PC-9 (cell line): ENCODE measurements around the gene MAGI3. TPM values are rescaled to one million over a fixed set of nuclear protein-coding genes. Genes with fewer than 3 reads are reported as not detected.

Source experiments
- BruUV-seq: library from RNA; stranded (reverse); fragments of 400-500 nt; replicated peaks from 2 replicates; lab custom pipeline; 2021; lab: Mats Ljungman, UMichigan
- CTCF ChIA-PET: fragments of 300-600 bp; sonication (Branson Sonifier 250); formaldehyde crosslinking; loops from one replicate; lab custom pipeline; 2022; ENCODE audit warnings: antibody characterized with exemption; lab: Charles Lee
- POLR2A ChIA-PET: fragments of 300-600 bp; sonication (Branson Sonifier 250); formaldehyde crosslinking; loops from one replicate; lab custom pipeline; 2022; ENCODE audit warnings: antibody characterized with exemption; ENCODE audit not compliant: unreplicated experiment; lab: Charles Lee
- DNase-seq, 2 experiments: peaks; one replicate each; pipeline versions ENCODE4 v3.0.0 to v3.0.0-alpha.2; 2015 to 2022; ENCODE audit warnings: mixed read lengths in 1 of 2
- H2AFZ ChIP-seq: fragments of 200-600 bp; sonication (generic); 2 replicates; pipeline ENCODE4 v1.8.1; 2017; ENCODE audit warnings: antibody characterized with exemption
- H3F3A ChIP-seq: fragments of 200-600 bp; sonication (generic); 2 replicates; pipeline ENCODE4 v1.8.1; 2017; ENCODE audit warnings: antibody characterized with exemption, mild to moderate bottlenecking, low read depth; ENCODE audit not compliant: insufficient read depth
- H3K27ac ChIP-seq: fragments of 200-600 bp; sonication (generic); 2 replicates; pipeline ENCODE4 v1.6.1; 2016; ENCODE audit warnings: mixed run types
- H3K27me3 ChIP-seq: fragments of 200-600 bp; sonication (generic); 2 replicates; pipeline ENCODE4 v1.6.1; 2016; ENCODE audit warnings: low read depth, mixed run types; ENCODE audit not compliant: insufficient read depth
- H3K36me3 ChIP-seq: fragments of 200-600 bp; sonication (generic); 2 replicates; pipeline ENCODE4 v1.6.1; 2016; ENCODE audit warnings: low read depth, mixed run types
- H3K4me1 ChIP-seq: fragments of 200-600 bp; sonication (generic); replicated peaks from 2 replicates; pipeline ENCODE4 v1.6.1; 2016; ENCODE audit warnings: mixed run types; ENCODE audit not compliant: insufficient read depth
- H3K4me2 ChIP-seq: fragments of 200-600 bp; sonication (generic); 2 replicates; pipeline ENCODE4 v1.6.1; 2017; ENCODE audit warnings: mixed run types
- H3K4me3 ChIP-seq: fragments of 200-600 bp; sonication (generic); 2 replicates; pipeline ENCODE4 v1.6.1; 2016; ENCODE audit warnings: mixed run types
- H3K79me2 ChIP-seq: fragments of 200-600 bp; sonication (generic); 2 replicates; pipeline ENCODE4 v1.6.1; 2017; ENCODE audit warnings: low read depth, mixed run types
- H3K9me2 ChIP-seq: fragments of 200-600 bp; sonication (generic); 2 replicates; pipeline ENCODE4 v1.8.1; 2017; ENCODE audit warnings: mild to moderate bottlenecking; ENCODE audit not compliant: insufficient read depth
- H3K9me3 ChIP-seq: fragments of 200-600 bp; sonication (generic); 2 replicates; pipeline ENCODE4 v1.8.1; 2016; ENCODE audit warnings: low read depth; ENCODE audit not compliant: insufficient read depth
- H4K20me1 ChIP-seq: fragments of 200-600 bp; sonication (generic); 2 replicates; pipeline ENCODE4 v1.8.1; 2017; ENCODE audit not compliant: insufficient read depth
- EZH2 ChIP-seq: fragments of 200-600 bp; sonication (generic); IDR thresholded peaks from 2 replicates; pipeline ENCODE4 v1.8.0; 2017; ENCODE audit warnings: antibody characterized with exemption, low read depth
- intact Hi-C: fragments of 100-400 bp; cut with micrococcal nuclease; formaldehyde crosslinking; loops from one replicate; pipeline ENCODE4 v1.10.0; 2022; ENCODE audit not compliant: unreplicated experiment
- total RNA-seq: library from RNA; stranded (reverse); gene quantifications from 2 replicates; pipeline ENCODE4 v1.2.3, GENCODE V29; 2021
- TF ChIP-seq, protein P1 (sequence below): fragments of 200-600 bp; sonication (generic); conservative IDR thresholded peaks from 2 replicates; pipeline ENCODE4 v1.6.1; 2017; ENCODE audit warnings: mixed run types, antibody characterized with exemption, mild to moderate bottlenecking, moderate library complexity

Gene MAGI3
- total RNA-seq, 1 experiment from 2014 or later: 17.3 TPM

DNA sequence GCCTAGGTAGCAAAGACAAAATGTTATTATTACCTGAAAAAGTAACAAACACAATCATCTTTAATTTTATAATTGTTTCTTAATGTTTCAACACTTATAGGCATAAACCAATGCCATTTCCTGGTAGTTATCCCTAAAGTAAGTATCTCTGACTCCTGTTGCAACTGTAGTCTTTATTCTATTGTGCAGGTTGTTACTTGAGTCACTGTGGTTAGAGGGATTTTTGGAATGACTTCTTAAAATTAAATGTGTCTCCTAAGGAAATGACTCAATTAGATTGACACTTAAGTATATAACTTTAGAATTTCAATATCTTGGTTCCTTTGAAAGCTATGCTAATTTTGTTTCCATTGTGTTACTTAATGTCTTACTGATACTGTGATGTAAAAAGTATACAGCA is 225.1 kb downstream of the MAGI3 start:
- intact Hi-C loops: no loop called here
- ChIA-PET CTCF (no interaction called here), POLR2A (interaction anchor here (0.8 kb wide), 1 partner anchor 404 kb away, joined by 14 read pairs; no protein-coding TSS in a partner anchor)
- Histone ChIP-seq H2AFZ (no peak overlapping the region), H3K9me3 (no peaks in the 10 kb centered on the region), H3K4me3 (no peak overlapping the region), H3K4me2 (no peak overlapping the region), H3K27me3 (no peaks in the 10 kb centered on the region), H3K4me1 (peaks cover 4% of the 10 kb centered on the region; the same call in 1 of the 2 replicates), H3F3A (no peaks in the 10 kb centered on the region), H4K20me1 (no peaks in the 10 kb centered on the region), H3K9me2 (0 out of 2 replicates have a peak, but pooled peaks cover 7% of the 10 kb centered on the region), H3K79me2 (no peaks in the 10 kb centered on the region), H3K36me3 (no peaks in the 10 kb centered on the region; the same call in 1 of the 2 replicates), H3K27ac (no peak overlapping the region)
- DNase-seq: peak in 1 of 2 experiments; percentile 55
- TF ChIP-seq EZH2: no peak
- TF ChIP-seq, protein P1, sequence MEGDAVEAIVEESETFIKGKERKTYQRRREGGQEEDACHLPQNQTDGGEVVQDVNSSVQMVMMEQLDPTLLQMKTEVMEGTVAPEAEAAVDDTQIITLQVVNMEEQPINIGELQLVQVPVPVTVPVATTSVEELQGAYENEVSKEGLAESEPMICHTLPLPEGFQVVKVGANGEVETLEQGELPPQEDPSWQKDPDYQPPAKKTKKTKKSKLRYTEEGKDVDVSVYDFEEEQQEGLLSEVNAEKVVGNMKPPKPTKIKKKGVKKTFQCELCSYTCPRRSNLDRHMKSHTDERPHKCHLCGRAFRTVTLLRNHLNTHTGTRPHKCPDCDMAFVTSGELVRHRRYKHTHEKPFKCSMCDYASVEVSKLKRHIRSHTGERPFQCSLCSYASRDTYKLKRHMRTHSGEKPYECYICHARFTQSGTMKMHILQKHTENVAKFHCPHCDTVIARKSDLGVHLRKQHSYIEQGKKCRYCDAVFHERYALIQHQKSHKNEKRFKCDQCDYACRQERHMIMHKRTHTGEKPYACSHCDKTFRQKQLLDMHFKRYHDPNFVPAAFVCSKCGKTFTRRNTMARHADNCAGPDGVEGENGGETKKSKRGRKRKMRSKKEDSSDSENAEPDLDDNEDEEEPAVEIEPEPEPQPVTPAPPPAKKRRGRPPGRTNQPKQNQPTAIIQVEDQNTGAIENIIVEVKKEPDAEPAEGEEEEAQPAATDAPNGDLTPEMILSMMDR: no peak
- BruUV-seq: no TSS peak

DNA sequence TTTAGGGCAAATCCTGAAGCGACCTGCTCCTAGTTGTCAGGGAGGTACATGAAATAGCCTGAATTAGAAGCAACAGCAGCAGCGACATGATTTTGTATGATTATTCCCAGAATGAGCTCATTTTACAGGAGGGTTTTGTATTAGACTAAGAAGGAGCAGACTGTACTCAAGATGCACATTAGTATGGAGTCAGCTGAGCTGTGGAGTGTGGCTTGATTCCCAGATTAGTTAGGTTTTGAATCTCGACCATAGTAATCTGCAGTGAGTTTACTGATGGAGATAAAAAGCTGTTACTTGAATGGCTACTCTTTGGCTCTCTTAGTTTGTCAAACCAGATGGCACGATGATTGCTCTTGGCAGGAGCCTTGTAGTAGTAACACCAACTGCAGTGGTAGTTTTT is 225.8 kb downstream of the MAGI3 start:
- Histone ChIP-seq H4K20me1 (no peaks in the 10 kb centered on the region), H3K36me3 (no peaks in the 10 kb centered on the region; the same call in 1 of the 2 replicates), H3K79me2 (no peaks in the 10 kb centered on the region), H3K4me3 (no peak overlapping the region), H2AFZ (no peak overlapping the region), H3K4me2 (no peak overlapping the region), H3K9me2 (0 out of 2 replicates have a peak, but pooled peaks cover 7% of the 10 kb centered on the region), H3K27ac (no peak overlapping the region), H3K27me3 (no peaks in the 10 kb centered on the region), H3K9me3 (no peaks in the 10 kb centered on the region), H3K4me1 (peaks cover 4% of the 10 kb centered on the region; the same call in 1 of the 2 replicates), H3F3A (no peaks in the 10 kb centered on the region)
- DNase-seq: no peak
- POLR2A ChIA-PET: interaction anchor here (0.8 kb wide), 1 partner anchor 405 kb away, joined by 14 read pairs; no protein-coding TSS in a partner anchor
- CTCF ChIA-PET: no interaction called here
- intact Hi-C loops: no loop called here
- no peak for TF ChIP-seq EZH2
- TF ChIP-seq, protein P1: no peak
- no TSS peak for BruUV-seq

DNA sequence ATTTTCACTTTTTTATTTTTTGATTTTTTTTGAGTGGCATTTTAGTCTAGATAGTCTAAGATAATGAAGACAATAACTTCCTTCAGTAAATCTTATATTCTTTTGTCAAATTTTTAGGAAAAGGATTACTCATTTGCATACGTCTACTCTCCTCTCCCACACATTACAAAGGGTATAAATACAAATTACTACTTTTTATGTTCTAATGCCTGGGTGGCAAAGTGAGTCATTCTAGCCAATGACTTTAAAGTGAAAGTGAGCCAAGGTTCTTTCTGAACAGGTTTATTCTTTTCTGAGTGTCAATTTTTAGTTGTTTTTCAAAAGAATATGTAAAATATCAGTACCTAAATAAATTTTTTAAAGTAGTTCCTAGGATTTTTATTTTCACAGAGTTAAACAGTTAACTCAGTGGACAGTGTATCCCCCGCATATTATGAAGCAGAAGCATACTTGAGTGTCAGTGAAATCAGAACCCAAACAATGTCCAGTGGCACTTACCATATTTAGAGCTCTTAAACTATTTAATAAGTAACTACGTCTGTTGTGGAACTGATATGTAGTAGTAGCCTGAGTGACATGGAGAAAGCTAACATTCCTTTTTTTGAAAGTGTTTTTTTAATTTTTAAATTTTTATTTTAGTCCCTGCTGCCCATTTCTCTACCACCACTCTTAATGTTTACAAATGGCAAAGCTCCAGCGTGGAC is 227.3 kb downstream of the MAGI3 start:
- Histone ChIP-seq H3K79me2 (no peaks in the 10 kb centered on the region), H3K27ac (no peak overlapping the region), H3K4me3 (no peak overlapping the region), H3K4me1 (peaks cover 4% of the 10 kb centered on the region; the same call in 1 of the 2 replicates), H3K4me2 (no peak overlapping the region), H4K20me1 (no peaks in the 10 kb centered on the region), H2AFZ (no peak overlapping the region), H3F3A (no peaks in the 10 kb centered on the region), H3K27me3 (no peaks in the 10 kb centered on the region), H3K36me3 (no peaks in the 10 kb centered on the region; the same call in 1 of the 2 replicates), H3K9me3 (no peaks in the 10 kb centered on the region), H3K9me2 (0 out of 2 replicates have a peak, but pooled peaks cover 7% of the 10 kb centered on the region)
- no TSS peak for BruUV-seq
- intact Hi-C loops: no loop called here
- no peak for TF ChIP-seq EZH2
- TF ChIP-seq, protein P1: no peak
- ChIA-PET CTCF (no interaction called here), POLR2A (interaction anchor here (0.6 kb wide), 1 partner anchor 1073 kb away, joined by 6 read pairs; no protein-coding TSS in a partner anchor)
- DNase-seq: no peak
